Right cardiac atrium (tissue), 5 donors: Measurements from ENCODE around the gene KIF15. TPM values are rescaled to one million over a fixed set of nuclear protein-coding genes. Genes with fewer than 3 reads are reported as not detected.

Source experiments
- ATAC-seq, 2 donors: fragments of 200-7000 bp; cut with Tn5 transposase; one replicate each; pipeline versions ENCODE4 v1.8.0 to v1.9.1; 2020; ENCODE audit warnings: moderate library complexity in 2 of 2, mild to moderate bottlenecking in 1 of 2
- DNase-seq, 3 donors: peaks; one replicate each; pipeline ENCODE4 v3.0.0-alpha.2; 2020
- H3K27ac ChIP-seq: one replicate; pipeline ENCODE4 v1.5.1; 2013; ENCODE audit warnings: mild to moderate bottlenecking, low read length, control low read depth, moderate library complexity
- H3K27me3 ChIP-seq: one replicate; pipeline ENCODE4 v1.6.1; 2013; ENCODE audit not compliant: control insufficient read depth, insufficient read depth
- H3K4me1 ChIP-seq: one replicate; pipeline ENCODE4 v1.6.1; 2013; ENCODE audit warnings: low read length; ENCODE audit not compliant: control insufficient read depth, insufficient read depth
- H3K4me3 ChIP-seq: one replicate; pipeline ENCODE4 v1.5.1; 2013; ENCODE audit warnings: low read length, control low read depth
- H3K9me3 ChIP-seq: one replicate; pipeline ENCODE4 v1.6.1; 2013; ENCODE audit warnings: low read length; ENCODE audit not compliant: control insufficient read depth
- WGBS: extraction: QIAGEN DNeasy Blood & Tissue Kit; methylation state at CpG from one replicate; pipeline ENCODE4 v1.1.7; 2013; 5-methylcytosine and 5-hydroxymethylcytosine counted together
- intact Hi-C, 4 donors: fragments of 100-400 bp; cut with DNase I; formaldehyde crosslinking; loops; one replicate each; pipeline versions ENCODE4 v1.11.0 to v1.14.0; 2022 to 2023
- polyA plus RNA-seq: library from polyadenylated mRNA; stranded (reverse); fragments of 200-250 nt; gene quantifications from one replicate; pipeline ENCODE4 v1.2.3, GENCODE V29; 2013
- total RNA-seq, 4 donors: library from RNA; stranded (reverse); fragmentation: NEBNext Ultra II Directional; extraction: Animal tissue kit (Norgen Biotek cat#: 25700); gene quantifications; one replicate each; pipeline ENCODE4 v1.2.1, GENCODE V29; 2021
- donor health status: healthy with polysubstance abuse.
- donor health status: DM: no; HTN: yes; CAD: no.
- donor health status: DM: no; HTN: no; CAD: no.
- donor health status: DM: no; HTN: yes; CAD: no; lungs with severe emphysema.
- donor health status: DM: yes; HTN: yes; CAD: no.

The KIF15 gene
- total and polyA plus RNA-seq, 5 donors = 0.25 to 1.3 (median 0.29) TPM

DNA sequence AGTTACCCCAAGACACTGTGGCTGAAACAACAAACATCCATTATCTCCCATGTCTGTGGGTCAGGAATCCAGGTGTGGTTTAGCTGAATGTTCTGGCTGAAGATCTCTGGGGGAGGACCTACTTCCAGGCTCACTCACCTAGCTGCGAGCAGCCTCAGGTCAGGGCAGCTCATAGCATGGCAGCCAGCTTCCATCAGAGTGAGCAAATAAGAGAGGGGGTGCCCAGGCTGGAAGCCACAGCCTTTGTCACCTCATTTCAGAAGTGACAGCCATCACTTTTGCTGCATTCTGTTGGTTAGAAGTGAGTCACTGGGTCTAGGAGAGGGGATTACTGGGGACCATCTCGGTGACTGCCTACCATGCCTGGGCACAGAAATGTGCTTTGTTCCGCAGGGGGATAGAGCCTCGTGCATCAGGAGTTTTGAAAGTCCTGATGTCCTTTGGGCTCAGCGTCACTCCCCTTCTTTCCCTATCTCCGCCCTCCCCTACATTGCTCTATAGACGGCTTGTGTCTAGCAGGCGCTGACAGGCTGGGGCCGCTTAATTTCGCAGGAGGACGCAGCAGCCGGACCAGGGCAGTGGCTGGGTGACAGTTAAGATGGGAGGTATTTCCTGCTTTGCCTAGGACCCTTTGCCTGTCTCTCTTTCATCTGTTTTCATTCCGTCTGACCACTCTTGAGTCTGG, 138.2 kb downstream of the KIF15 start:
- Histone ChIP-seq H3K4me1 (no peaks in the 10 kb centered on the region), H3K9me3 (no peaks in the 10 kb centered on the region), H3K4me3 (no peak overlapping the region), H3K27ac (no peak overlapping the region), H3K27me3 (no peaks in the 10 kb centered on the region)
- intact Hi-C loops = no loop called here
- WGBS = 34% methylated on average over 13 of the region's 13 CpGs
- no peak for DNase-seq
- no peak for ATAC-seq

DNA sequence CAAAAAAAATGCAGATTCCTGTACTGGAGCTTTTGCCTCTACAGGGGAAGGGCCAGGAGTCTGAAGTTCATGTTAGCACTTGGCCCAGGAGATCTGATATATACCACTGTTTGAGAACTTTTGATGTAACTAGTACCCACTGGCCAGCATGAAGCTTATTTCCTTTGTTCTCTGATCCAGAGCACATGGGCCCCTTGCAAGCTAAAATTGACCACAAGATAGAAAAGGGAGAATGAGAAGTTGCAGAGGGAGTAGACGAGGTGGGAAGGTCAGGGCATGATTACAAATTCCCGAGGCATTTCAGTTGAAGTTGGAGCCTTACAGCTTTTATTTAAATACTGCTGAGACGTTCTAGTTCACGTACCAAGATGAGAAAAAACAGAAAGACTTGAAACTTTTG, 141.0 kb downstream of the KIF15 start:
- ATAC-seq (no peak), DNase-seq (no peak)
- H3K27me3 ChIP-seq = no peaks in the 10 kb centered on the region
- no peaks in the 10 kb centered on the region for H3K9me3 ChIP-seq
- intact Hi-C loops = no loop called here
- H3K4me3 ChIP-seq = no peak overlapping the region
- no peaks in the 10 kb centered on the region for H3K4me1 ChIP-seq
- WGBS = 47% methylated on average over 4 of the region's 4 CpGs
- no peak overlapping the region for H3K27ac ChIP-seq

Other genes with a start within 250 kb of the KIF15 start
- 1 to 10 TPM; 2.9 to 3.6 (median 3.3) TPM for gene ZKSCAN7, start 206.6 kb upstream of the KIF15 start, total RNA-seq
- gene ZKSCAN7, start 206.6 kb upstream of the KIF15 start, polyA plus RNA-seq = 1.9 TPM
- 1 to 10 TPM; 1.5 to 2.3 (median 2.0) TPM for gene ZNF660, start 176.8 kb upstream of the KIF15 start, total RNA-seq
- 1.0 TPM for gene ZNF660, start 176.8 kb upstream of the KIF15 start, polyA plus RNA-seq
- 10 to 100 TPM; 13.3 to 15.8 (median 13.8) TPM for gene ZNF197, start 136.8 kb upstream of the KIF15 start, total RNA-seq
- gene ZNF197, start 136.8 kb upstream of the KIF15 start, polyA plus RNA-seq = 6.7 TPM
- 10 to 100 TPM in 1 of 4 donors, 1 to 10 TPM in 3; 6.1 to 12.7 (median 7.7) TPM for gene ZNF35, start 113.1 kb upstream of the KIF15 start, total RNA-seq
- 3.5 TPM for gene ZNF35, start 113.1 kb upstream of the KIF15 start, polyA plus RNA-seq
- gene ZNF502, start 49.1 kb upstream of the KIF15 start, total RNA-seq = 1 to 10 TPM; 3.4 to 4.6 (median 4.0) TPM
- gene ZNF502, start 49.1 kb upstream of the KIF15 start, polyA plus RNA-seq = 2.0 TPM
- 1 to 10 TPM; 4.1 to 6.3 (median 5.7) TPM for gene ZNF501, start 32.2 kb upstream of the KIF15 start, total RNA-seq
- gene ZNF501, start 32.2 kb upstream of the KIF15 start, polyA plus RNA-seq = 1.9 TPM
- gene KIAA1143, start 175 bp upstream of the KIF15 start, total RNA-seq = 10 to 100 TPM; 26.9 to 31.6 (median 28.8) TPM
- 17.2 TPM for gene KIAA1143, start 175 bp upstream of the KIF15 start, polyA plus RNA-seq
- gene TMEM42, start 100.1 kb downstream of the KIF15 start, total RNA-seq = 10 to 100 TPM in 3 of 4 donors, 1 to 10 TPM in 1; 8.4 to 12.7 (median 10.9) TPM
- 13.6 TPM for gene TMEM42, start 100.1 kb downstream of the KIF15 start, polyA plus RNA-seq
- not detected for gene TGM4, start 112.8 kb downstream of the KIF15 start, total RNA-seq
- not detected for gene TGM4, start 112.8 kb downstream of the KIF15 start, polyA plus RNA-seq
- 10 to 100 TPM; 39.0 to 57.6 (median 40.8) TPM for gene ZDHHC3, start 214.4 kb downstream of the KIF15 start, total RNA-seq
- gene ZDHHC3, start 214.4 kb downstream of the KIF15 start, polyA plus RNA-seq = 23.9 TPM
- 10 to 100 TPM; 22.7 to 37.5 (median 27.8) TPM for gene EXOSC7, start 214.4 kb downstream of the KIF15 start, total RNA-seq
- gene EXOSC7, start 214.4 kb downstream of the KIF15 start, polyA plus RNA-seq = 30.0 TPM